GM19467 (cell line): ENCODE measurements around the gene ZNF778.
"Not testable (repeated sequence)": the region's sequence is repeated elsewhere in the genome, so short reads cannot be mapped to it uniquely, and the experiment has no call there.

Experiments used
- ATAC-seq: cut with Tn5 transposase; IDR thresholded peaks from one replicate; pipeline ENCODE4 v1.9.1; 2021; ENCODE audit warnings: mild to moderate bottlenecking, moderate library complexity; ENCODE audit not compliant: unreplicated experiment

ZNF778 gene

DNA sequence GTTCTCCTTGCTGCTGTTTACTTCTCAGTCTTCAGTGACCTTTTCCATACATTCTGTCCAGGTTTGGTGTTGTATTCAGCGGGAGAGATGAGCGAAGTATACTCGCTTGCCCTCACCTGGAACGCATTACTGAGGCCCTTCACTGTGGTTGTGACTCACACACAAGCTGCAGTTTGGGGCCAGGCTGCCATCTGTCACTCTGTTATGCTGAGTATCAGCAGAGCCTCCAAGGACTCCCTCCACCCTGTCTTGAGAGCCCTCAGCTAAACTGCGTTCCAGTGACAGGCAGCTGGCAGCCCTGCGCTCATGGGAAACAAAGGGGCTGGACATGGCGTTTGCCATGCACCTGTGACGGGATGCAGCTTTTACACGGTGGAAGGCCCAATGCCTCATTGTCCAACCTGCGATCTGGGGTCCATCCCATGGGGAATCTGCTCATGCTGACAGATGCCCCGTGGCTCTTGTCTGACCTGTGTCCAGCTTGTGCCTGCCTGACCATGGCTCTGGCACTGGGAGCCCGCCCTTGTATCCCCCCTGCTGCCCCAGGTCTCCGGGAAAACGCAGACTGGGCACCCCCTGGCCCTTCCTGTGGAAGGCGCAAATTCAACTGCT, 6.5 kb upstream of the ZNF778 start:
- no peak for ATAC-seq

DNA sequence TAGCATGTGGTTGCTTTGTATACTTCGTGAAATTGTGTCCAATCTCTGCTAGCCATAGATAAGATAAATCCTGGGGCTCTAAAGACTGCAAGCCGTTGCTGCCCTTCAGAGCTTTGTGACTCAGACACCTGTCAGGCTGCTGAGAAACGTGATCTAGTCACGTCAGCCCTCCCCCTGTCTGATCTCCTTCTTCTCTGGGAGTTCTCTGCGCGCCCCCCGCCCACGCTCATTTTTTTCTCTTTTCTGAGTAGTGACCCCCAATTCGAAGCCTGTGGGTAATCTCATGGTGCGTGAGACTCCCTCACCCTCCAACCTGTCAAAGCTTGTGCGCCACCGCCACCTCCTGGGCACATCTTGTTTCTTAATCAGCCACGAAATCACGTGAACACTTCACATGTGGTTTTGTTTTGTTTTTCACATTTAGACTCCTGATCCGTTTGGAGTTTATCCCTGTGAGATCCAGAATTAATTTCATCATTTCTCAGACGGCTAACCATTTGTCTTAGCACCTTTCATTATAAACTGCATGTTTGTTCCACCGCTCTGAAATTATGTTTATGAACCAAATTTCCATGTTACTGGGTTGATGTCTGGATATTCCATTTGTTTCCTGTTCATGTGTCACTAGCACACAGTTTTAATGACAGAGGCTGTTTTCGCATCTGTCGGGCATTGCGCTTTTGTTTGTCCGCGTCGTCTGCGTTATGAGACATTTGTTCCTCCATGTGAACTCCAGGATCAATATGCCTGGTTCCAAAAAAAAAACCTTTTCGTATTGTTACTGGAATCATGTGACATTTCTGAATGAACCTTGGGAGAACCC, 977 bp upstream of the ZNF778 start:
- no peak for ATAC-seq

DNA sequence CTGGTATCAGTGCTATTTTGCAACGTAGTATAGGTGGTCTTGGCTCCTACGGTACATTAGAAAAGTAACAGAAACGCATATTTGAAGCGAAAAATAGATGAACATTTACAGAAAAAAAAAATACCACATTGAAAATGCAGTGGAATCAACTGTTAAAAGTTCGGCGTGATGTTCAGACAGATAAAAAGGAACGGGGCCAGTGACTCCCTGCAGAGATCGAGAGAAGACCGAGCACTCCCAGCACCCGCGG, 440 bp upstream of the ZNF778 start:
- no peak for ATAC-seq

DNA sequence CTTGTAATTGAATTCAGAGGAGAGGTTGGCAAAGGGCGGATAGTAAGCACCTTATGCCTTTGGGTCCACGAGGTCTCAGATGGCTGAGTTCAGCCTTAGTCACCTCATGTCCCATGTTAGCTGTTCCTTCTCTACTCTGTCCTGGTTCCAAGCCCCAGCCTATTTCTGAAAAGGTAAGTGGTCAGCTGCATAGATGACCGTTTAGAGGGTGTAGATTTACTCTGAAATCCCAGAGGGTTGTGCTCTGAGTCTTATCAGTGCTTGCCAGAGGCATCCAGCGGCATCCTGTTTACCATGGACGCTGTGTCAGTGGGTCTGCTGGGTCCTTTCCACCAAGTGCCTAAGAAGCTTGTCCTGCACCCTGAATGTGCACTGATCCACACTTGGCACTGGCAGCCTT, 1.9 kb downstream of the ZNF778 start:
- ATAC-seq: no peak

DNA sequence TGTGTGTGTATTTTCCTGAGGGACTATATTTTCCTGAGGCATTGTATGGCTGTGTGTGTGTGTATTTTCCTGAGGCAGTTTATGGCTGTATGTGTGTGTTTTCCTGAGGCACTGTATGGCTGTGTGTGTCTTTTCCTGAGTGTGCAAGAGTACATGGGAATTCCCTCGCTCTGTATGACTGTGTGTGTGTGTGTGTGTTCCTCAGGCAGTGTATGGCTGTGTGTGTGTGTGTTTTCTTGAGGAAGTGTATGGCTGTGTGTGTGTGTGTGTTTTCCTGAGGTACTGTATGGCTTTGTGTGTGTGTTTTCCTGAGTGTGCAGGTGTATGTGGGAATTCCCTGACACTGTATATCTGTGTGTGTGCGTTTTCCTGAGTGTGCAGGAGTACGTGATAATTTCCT, 4.1 kb downstream of the ZNF778 start:
- ATAC-seq: no peak

DNA sequence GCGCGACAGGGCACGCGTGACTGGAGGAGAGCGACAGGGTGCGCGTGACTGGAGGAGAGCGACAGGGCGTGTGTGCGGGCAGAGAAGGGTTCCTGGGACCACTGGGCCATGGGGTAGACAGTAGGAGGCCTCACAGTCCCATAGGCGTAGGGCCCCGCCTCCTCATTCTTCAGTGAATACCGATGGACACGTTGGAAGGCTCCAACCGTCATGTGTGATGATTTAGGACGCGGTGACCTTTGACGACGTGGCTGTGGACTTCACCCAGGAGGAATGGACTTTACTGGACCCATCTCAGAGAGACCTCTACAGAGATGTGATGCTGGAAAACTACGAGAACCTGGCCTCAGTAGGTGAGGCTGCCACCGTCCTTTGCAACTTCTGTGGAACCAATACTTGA, 5.4 kb downstream of the ZNF778 start:
- no peak for ATAC-seq

DNA sequence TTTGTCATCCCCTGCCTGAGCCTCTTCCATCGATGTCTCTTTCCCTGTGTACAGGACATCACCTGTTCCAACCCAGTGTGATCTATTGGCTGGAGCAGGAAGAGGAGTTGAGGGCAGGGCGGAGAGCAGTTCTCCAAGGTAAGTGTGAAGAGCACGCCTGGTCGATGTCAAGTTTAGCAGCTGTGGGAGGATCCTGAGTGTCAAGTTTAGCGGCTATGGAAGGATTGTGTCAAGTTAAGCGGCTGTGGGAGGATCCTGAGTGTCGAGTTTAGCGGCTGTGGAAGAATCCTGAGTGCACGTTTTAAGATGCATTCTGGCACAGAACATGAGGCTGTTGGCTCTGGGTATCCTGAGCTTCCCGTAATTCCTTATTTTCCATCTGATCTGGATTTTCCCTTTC, 7.2 kb downstream of the ZNF778 start:
- no peak for ATAC-seq

DNA sequence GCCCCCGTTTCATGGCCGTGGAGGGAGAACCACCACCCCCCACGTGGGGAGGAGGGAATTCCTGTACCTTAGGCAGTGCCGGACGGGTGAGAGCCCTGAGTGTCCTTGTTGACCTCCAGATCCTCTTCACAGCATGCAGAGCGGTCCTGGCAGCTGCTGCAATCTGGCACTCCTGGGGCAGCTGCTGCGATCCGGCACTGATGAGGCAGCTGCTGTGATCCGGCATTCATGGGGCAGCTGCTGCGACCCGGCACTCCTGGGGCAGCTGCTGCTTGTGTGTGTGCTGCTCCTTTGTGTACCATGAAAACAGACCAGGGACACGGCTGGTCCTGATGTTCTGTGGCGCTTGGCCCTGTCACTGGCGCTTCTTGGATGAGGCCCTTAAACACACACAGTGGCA, 12.8 kb downstream of the ZNF778 start:
- no peak for ATAC-seq

DNA sequence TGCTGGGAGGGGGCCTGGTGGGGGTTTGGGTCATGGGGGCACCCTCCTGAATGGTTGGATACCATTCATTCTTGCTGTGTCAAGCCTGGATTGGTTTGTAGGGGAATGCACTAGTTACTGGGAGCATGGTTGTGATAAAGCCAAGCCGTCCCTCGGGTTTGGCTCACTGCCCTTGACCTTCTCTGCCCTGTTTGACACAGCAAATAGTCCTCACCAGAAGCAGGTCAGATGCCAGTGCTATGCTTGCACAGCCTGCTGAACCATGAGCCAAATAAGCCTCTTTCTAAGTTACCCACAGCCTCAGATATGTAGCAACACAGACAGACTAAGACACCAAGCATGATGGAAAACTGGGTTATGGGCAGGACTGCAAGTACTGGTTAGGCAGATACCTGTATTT, 14.6 kb downstream of the ZNF778 start:
- ATAC-seq: no peak

DNA sequence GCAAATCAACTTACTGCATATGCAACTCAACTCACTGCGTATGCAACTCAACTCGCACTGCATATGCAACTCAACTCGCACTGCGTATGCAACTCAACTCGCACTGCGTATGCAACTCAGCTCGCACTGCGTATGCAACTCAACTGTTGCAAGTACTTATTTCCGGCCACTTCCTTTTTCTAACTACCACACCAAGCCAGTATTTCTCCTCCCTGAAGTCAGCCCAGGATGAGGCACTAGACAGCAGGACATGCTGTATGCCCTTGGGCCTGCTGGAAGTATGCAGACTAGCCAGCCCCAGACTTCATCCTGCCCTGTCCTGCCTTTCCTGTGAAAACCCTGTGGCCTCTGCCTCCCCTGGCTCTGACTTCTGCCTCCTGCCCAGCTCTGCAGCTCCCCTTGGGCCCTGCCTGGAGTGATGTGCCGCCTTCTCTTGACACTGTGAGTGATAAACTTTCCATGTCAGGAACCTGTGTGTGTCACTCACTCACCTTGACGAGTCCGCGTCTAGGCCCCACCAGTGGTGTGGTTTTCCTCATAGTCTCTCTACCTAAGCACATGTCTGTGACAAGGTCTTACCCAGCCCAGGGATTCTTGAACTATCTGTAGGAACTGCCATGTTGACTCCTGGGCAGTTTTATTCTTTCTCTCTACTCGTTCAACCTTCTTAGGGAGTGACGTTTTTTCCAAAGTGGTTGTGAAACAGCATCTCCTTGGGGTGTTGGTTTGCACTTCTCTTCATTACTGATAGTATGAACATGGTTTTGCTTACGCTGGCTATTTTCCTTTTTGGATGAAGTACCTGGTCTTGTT, 16.4 kb downstream of the ZNF778 start:
- ATAC-seq: no peak

DNA sequence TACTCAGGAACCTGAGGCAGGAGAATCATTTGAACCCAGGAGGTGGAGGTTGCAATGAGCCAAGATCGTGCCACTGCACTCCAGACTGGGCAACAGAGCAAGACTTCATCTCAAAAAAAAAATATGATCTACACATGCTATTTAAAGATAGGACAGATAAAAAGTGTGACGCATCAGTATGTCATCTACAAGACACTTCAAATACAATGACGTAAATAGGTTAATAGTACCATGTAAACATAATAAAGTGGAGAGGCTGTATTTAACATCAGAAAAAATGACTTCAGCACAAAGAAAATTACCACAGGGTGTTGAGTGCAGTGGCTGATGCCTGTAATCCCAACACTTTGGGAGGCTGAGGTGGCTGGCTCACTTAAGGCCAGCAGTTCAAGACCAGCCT, 20.2 kb downstream of the ZNF778 start:
- no peak for ATAC-seq

DNA sequence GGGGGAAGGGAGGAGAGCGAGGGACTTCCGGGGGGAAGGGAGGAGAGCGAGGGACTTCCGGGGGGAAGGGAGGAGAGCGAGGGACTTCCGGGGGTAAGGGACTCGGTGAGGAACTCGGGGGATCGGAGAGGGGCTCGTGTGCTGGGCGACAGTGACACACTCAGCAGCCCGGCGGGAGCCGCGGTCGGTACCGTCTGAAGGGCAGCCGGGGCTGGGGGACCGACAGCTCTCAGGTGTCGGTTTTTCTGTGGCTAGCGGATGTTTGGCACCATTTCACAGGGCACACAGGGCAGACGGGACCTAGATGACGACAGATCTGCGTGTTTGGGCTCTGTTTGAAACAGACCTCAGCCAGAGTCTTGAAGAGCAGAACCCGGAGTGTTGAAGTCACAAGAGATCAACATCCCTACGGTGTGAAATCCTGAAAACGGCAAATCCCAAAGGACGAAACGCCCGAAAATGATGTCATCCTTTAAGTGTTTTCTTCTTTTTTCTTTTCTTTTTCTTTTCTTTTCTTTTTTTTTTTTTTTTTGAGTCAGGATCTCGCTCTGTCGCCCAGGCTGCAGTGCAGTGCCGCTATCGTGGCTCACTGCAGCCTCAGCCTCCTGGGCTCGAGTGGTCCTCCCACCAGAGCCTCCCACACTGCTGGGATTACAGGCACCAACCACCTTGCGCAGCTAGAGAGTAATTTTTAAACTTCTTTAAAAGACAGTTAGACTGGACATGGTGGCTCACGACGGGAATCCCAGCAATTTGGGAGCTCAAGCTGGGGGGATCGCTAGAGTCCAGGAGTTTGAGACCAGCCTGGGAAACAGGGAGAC, 23.9 kb downstream of the ZNF778 start:
- ATAC-seq: peak; percentile 65

DNA sequence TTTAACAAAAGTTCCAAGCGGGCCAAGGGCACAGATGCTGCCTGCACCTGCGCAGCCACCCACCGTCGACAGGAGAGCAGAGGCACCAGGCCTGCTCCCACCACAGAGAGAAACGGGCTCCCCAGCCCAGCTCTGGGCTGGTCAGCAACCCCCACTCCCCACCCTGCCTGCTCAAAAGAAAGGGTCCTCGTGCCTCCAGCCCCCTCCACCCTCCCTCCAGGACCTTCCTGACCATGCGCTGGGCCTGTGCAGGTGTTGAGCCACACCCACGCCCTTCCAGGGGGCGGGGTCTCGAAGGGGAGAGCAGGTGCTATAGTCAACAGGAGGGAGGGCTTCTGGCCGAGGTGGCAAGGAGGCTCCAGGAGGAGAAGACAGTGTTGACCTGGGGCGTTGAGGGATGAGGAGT, 25.3 kb downstream of the ZNF778 start:
- ATAC-seq: no peak

DNA sequence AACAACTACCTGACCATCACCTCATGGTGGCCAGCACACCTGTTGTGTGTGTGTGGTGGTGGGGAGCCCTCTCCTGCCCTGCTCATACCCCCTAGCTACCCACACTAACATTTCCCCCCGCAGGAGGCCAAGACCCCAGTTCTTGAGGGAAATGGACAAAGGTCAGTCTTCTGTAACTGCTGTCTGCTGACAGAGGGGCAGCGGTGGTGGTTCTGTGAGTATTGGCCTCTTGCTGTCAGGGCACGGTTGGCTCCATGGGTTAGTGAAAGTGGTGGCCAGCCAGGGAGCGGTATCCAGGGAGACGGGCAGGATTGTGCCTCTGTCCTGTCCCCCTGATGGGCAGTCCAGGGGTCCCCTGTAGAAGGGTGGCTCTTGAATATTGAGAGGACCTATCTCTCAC, 26.2 kb downstream of the ZNF778 start:
- ATAC-seq: no peak

DNA sequence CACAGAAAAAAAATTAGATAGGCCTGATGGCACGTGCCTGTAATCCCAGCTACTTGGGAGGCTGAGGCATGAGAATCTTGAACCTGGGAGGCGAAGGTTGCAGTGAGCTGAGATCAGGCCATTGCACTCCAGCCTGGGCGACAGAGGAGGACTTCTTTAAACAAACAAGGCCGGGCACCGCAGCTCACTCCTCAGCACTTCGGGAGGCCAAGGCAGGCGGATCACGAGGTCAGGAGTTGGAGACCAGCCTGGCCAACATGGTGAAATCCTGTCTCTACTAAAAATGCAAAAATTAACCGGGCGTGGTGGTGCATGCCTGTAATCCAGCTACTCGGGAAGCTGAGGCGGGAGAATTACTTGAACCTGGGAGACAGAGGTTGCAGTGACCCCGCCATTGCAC, 26.8 kb downstream of the ZNF778 start:
- not testable (repeated sequence) for ATAC-seq

DNA sequence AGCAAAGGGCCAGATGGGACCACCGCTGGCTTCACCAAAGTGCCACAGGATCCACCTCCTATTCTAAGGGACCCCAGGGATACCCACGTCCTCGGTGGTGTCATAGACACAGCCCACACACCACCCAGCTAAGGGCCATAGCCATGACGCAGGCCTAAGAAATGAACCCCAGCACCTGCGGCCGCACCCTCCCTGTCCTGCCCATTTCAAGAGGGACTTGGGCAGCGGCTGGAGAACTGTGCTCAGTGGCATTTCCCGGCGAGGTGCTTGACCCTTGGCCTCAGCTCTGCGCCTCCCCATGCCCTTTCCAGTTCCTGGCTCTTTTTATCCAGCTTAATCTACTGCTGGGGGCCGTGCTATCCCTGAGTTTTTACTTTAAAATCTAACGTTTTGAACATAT, 27.3 kb downstream of the ZNF778 start:
- ATAC-seq: no peak

DNA sequence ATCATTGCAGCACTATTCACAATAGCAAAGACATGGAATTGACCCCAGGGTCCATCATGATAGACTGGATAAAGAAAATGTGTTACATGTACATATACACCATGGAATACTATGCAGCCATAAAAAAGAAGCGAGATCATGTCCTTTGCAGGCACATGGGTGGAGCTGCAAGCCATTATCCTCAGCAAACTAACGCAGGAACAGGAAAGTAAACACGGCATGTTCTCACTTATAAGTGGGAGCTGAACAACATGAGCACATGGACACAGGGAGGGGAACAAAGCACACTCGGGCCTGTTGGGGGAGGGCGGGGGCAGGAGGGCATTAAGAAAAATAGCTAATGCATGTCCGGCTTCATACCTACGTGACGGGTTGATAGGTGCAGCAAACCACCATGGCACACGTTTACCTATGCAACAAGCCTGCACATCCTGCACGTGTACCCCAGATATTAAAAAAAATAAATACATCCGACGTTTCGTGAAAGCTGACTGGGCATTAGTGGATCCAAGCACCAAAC, 28.9 kb downstream of the ZNF778 start:
- no peak for ATAC-seq

DNA sequence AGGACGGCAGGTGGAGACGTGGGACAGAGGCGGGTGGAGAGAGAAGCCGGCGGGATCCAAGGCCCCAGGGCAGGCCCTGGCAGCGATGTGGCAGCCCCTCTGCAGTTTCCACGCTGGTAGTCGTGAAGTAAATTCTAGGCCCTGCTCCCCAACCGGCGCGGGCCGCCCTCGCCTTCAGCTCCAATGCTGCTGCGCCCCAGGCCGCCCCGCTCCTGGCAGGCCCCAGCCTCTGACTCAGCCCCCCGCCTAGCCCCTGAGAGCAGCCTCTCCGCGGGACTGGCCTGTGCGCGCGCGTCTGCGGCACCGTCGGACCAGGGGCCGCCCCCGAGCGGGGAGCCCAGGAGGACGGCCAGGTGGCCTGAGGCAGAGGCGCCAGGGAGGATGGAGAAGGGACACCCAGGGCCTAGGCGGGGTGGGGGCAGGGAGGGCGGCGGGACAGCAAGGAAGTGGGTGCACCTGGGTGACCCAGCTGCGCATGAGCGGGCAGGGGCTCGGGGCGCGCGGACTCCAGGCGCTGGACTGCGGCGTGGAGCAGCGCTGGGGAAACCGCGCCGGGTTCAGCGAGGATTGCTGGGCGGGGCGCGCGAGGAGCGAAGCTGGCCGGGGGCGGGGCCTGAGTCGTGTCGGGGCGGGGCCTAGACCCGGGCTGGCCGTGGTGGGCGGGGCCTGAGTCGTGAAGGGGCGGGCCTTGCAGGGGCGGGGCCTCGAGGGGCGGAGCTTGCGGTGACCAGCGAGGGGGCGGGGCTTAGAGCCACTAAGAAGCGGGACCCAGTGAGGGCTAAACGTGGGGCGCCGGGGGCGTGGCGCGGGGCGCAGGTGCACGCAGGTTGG, 29.6 kb downstream of the ZNF778 start:
- ATAC-seq: peak; percentile 51

DNA sequence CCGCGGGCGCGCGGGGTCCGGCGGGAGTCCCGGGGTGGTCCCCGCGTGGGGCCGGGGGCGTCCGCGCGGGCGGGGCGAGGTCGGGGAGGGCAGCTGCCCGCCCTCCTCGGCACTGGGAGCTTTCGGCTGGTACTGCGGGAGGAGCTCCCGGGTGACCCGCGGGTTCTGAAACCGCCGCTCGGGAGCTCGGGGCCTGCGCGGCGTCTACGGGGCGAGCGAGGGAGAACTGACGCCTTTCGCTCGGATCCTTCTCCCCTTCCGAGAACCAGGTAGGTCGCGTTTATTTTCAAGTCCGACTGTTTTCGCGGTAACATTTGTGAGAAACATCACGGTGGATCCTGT, 30.2 kb downstream of the ZNF778 start:
- ATAC-seq: peak; percentile 20

DNA sequence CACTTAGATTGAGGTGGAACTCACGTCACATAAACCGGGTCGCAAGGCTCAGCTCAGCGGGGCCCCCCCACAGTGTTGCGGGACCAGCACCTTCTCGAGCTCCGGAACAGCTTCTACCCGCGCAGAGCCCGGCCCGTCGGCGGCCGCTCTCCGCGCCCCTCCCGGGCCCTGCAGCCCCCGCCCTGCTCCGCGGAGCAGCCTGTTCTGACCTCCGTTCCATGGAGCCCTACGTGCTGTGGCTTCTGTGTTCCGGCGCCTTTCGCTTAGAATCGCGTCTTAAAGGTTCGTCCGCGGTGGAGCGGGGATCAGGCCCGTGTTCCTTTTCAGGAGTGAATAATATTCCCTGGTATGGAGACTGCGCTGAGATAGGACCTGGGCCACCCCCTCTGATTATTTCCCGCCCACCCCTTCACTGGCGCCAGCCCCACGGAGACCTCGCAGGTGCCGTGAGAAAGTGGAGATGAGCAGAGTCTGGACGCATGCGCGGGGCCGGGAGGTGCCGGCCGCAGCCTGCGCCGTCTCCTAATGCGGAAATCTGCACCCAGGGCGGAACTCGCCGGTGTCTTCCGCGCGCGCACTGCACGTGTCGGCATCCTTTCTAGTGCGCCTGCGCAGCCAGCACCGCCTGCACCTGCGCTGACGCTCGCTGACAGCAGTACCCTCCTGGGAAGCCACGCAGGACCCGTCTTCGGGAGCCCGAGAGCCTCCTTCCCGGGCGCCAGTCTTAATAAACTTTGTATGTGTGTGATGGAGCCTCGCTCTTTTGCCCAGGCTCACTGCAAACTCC, 30.9 kb downstream of the ZNF778 start:
- ATAC-seq: no peak
